Endodermal cell (in vitro differentiated cells): ENCODE measurements around the gene RTEL1. TPM values are rescaled to one million over a fixed set of nuclear protein-coding genes. Genes with fewer than 3 reads are reported as not detected.

Experiments
- DNase-seq: peaks from one replicate; pipeline ENCODE4 v3.0.0-alpha.2; 2017
- H3K27ac ChIP-seq: 2 replicates; pipeline ENCODE4 v1.5.1; 2013; ENCODE audit warnings: mild to moderate bottlenecking, low read depth, low read length, moderate library complexity
- H3K27me3 ChIP-seq: 2 replicates; pipeline ENCODE4 v1.6.1; 2013; ENCODE audit warnings: mild to moderate bottlenecking, low read length, moderate library complexity; ENCODE audit not compliant: insufficient read depth, control insufficient read depth, poor library complexity, severe bottlenecking
- H3K36me3 ChIP-seq: 2 replicates; pipeline ENCODE4 v1.7.0; 2013; ENCODE audit warnings: mild to moderate bottlenecking, low read length, moderate library complexity; ENCODE audit not compliant: control insufficient read depth, insufficient read depth
- H3K4me1 ChIP-seq: one replicate; pipeline ENCODE4 v1.7.0; 2013; ENCODE audit warnings: low read length; ENCODE audit not compliant: control insufficient read depth, insufficient read depth
- H3K4me3 ChIP-seq: 2 replicates; pipeline ENCODE4 v1.5.1; 2013; ENCODE audit warnings: mild to moderate bottlenecking, low read length, moderate library complexity
- H3K9ac ChIP-seq: 2 replicates; pipeline ENCODE4 v1.6.1; 2013; ENCODE audit warnings: mild to moderate bottlenecking, low read length, moderate library complexity; ENCODE audit not compliant: poor library complexity, severe bottlenecking; ENCODE audit errors: extremely low read depth
- H3K9me3 ChIP-seq: 2 replicates; pipeline ENCODE4 v1.6.1; 2013; ENCODE audit warnings: mild to moderate bottlenecking, low read length, moderate library complexity; ENCODE audit not compliant: control insufficient read depth
- H3K27ac Mint-ChIP-seq: 2 replicates; pipeline ENCODE4 v1.8.0; 2020; ENCODE audit warnings: mixed read lengths
- H3K27me3 Mint-ChIP-seq: 2 replicates; pipeline ENCODE4 v1.8.0; 2021; ENCODE audit warnings: mild to moderate bottlenecking, mixed read lengths; ENCODE audit not compliant: insufficient read depth
- H3K36me3 Mint-ChIP-seq: 2 replicates; pipeline ENCODE4 v1.8.0; 2020; ENCODE audit warnings: low read depth, mixed read lengths
- H3K4me1 Mint-ChIP-seq: 2 replicates; pipeline ENCODE4 v1.8.0; 2020; ENCODE audit warnings: mixed read lengths
- H3K4me3 Mint-ChIP-seq: 2 replicates; pipeline ENCODE4 v1.8.0; 2020; ENCODE audit warnings: mild to moderate bottlenecking, moderate library complexity, mixed read lengths
- H3K9me3 Mint-ChIP-seq: 2 replicates; pipeline ENCODE4 v1.8.0; 2020; ENCODE audit warnings: mild to moderate bottlenecking, mixed read lengths
- CTCF ChIP-seq: fragments of 200-600 bp; sonication (generic); conservative IDR thresholded peaks from 2 replicates; pipeline ENCODE4 v1.5.0; 2021; ENCODE audit warnings: antibody characterized with exemption, mild to moderate bottlenecking
- WGBS, 2 experiments: methylation state at CpG; one replicate each; pipeline versions ENCODE4 v1.1.5 to v1.1.7; 2013; ENCODE audit warnings: missing lambda C conversion rate in 2 of 2, mixed read lengths in 1 of 2; ENCODE audit not compliant: insufficient coverage in 1 of 2, insufficient read length in 1 of 2; 5-methylcytosine and 5-hydroxymethylcytosine counted together
- total RNA-seq, 2 donors: library from RNA; stranded (reverse); fragmentation: NEBNext Ultra II Directional in 1 of 2; extraction: Animal tissue kit (Norgen Biotek cat#: 25700) in 1 of 2; gene quantifications; 2 replicates in 1 of 2; 3 replicates in 1 of 2; pipeline ENCODE4 v1.2.1, GENCODE V29; 2021

Gene RTEL1
- total RNA-seq, 2 donors from 2014 or later, result 33.9 to 36.7 TPM

GRCh38 chr20:63663332-63664066, 5.4 kb downstream of the RTEL1 start:
- H3K4me3 ChIP-seq, result no peak overlapping the region
- no peaks in the 10 kb centered on the region for H3K27me3 ChIP-seq
- no peak overlapping the region for H3K27ac ChIP-seq
- Mint-ChIP-seq H3K4me3 (no peak overlapping the region), H3K9me3 (no peaks in the 10 kb centered on the region), H3K27ac (no peak overlapping the region), H3K4me1 (peaks cover 4% of the 10 kb centered on the region), H3K27me3 (no peaks in the 10 kb centered on the region), H3K36me3 (peaks cover 30% of the 10 kb centered on the region)
- H3K9me3 ChIP-seq, result no peaks in the 10 kb centered on the region
- H3K4me1 ChIP-seq, result peaks cover 4% of the 10 kb centered on the region
- WGBS, 2 experiments, result 94 to 95% methylated on average over 16 to 26 of the region's 26 CpGs
- no peak for DNase-seq
- peaks cover 31% of the 10 kb centered on the region for H3K36me3 ChIP-seq
- no peak for TF ChIP-seq CTCF
- H3K9ac ChIP-seq, result no peak overlapping the region

- Mint-ChIP-seq H3K27me3 (no peaks in the 10 kb centered on the region), H3K27ac (no peak overlapping the region)
- WGBS, 2 experiments, result 90 to 97% methylated on average over 16 to 22 of the region's 22 CpGs
Measured at GRCh38 chr20:63664143-63664851, 6.2 kb downstream of the RTEL1 start.

More at GRCh38 chr20:63664143-63664851, 6.2 kb downstream of the RTEL1 start:
- H3K4me3 Mint-ChIP-seq, result no peak overlapping the region
- H3K27ac ChIP-seq, result no peak overlapping the region
- no peaks in the 10 kb centered on the region for H3K4me1 ChIP-seq
- no peak for DNase-seq
- no peaks in the 10 kb centered on the region for H3K27me3 ChIP-seq
- no peak overlapping the region for H3K4me3 ChIP-seq
- TF ChIP-seq CTCF, result no peak
- peaks cover 2% of the 10 kb centered on the region for H3K4me1 Mint-ChIP-seq
- peaks cover 31% of the 10 kb centered on the region for H3K36me3 ChIP-seq
- H3K9me3 Mint-ChIP-seq, result no peaks in the 10 kb centered on the region
- H3K9ac ChIP-seq, result no peak overlapping the region
- H3K9me3 ChIP-seq, result no peaks in the 10 kb centered on the region
- peaks cover 36% of the 10 kb centered on the region for H3K36me3 Mint-ChIP-seq
